Measurements from ENCODE around the gene ZHX3.

The ZHX3 gene

DNA sequence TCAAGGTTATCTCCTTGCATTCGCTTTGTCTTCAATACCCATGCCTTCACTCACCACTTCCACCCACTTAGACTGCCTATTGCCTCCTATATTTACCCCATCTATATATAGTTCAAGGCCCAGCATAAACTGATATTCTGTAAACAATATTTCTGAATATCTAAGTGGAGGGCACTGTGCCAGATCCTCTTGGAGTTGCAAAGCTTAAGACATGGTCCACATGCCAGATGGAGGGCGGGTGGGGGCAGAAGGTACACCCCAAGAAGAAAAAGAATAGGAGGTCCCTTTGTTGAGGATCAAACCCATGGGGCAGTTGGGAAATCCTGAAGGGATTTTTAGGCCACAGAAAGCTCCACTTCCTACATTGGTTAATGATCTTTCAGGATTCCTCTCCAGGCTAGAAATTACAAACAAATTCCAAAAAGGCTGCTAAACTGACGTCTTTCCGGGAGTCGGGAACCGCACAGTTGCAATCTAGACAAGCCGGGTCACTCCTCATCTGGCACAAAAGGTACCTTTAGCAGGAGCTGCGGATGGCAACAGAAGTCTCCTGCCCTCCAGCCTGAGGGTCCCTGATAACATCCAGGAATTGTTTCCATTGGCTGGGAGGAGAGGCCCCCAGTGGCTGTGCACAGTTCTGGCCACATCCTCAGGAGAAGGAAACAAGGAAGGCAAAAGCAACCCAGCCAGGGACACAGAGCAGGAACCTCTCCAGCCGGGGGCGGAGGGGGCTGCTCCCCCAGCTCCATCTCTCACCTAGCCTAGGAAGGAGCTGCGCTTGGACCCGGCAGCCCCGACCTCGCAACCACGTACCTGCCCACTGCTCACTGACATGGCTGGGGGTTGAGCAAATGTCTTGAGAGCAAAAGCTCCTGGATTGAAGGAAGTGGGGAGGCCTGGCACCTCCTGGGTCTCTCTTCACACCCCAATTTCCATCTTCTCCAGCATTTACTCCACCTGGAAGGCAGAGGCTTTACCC is 17.2 kb upstream of the ZHX3 start:
- H3K27ac Mint-ChIP-seq, result no peak overlapping the region
- no peak overlapping the region for H3K4me3 Mint-ChIP-seq
- no peaks in the 10 kb centered on the region for H3K9me3 Mint-ChIP-seq
- H3K4me1 Mint-ChIP-seq (ENCODE audit: low read depth in 2 of 2), result peaks cover 5 to 6% of the 10 kb centered on the region in 2 donors
- ATAC-seq (replicated peaks), result no peak
- no peak for DNase-seq
- H3K36me3 Mint-ChIP-seq (ENCODE audit: insufficient read depth), result peaks cover 2% of the 10 kb centered on the region
- H3K27me3 Mint-ChIP-seq, result peaks cover 5 to 28% of the 10 kb centered on the region in 2 donors

- ATAC-seq (replicated peaks), result no peak
Observed at GRCh38 chr20:41334036-41334435, 16.5 kb upstream of the ZHX3 start.

GRCh38 chr20:41331731-41332130 is 14.2 kb upstream of the ZHX3 start:
- Mint-ChIP-seq H3K9me3 (no peaks in the 10 kb centered on the region), H3K4me1 (ENCODE audit: low read depth in 2 of 2) (peaks cover 8 to 9% of the 10 kb centered on the region in 2 donors), H3K27ac (no peak overlapping the region), H3K4me3 (no peak overlapping the region), H3K36me3 (ENCODE audit: insufficient read depth) (no peaks in the 10 kb centered on the region), H3K27me3 (peaks cover 0 to 17% of the 10 kb centered on the region in 2 donors)
- DNase-seq (no peak), ATAC-seq (replicated peaks) (no peak)

More at GRCh38 chr20:41334036-41334435, 16.5 kb upstream of the ZHX3 start:
- peaks cover 8 to 9% of the 10 kb centered on the region in 2 donors for H3K4me1 Mint-ChIP-seq (ENCODE audit: low read depth in 2 of 2)
- no peak overlapping the region for H3K27ac Mint-ChIP-seq
- no peaks in the 10 kb centered on the region for H3K36me3 Mint-ChIP-seq (ENCODE audit: insufficient read depth)
- no peaks in the 10 kb centered on the region for H3K9me3 Mint-ChIP-seq
- DNase-seq, result no peak
- H3K4me3 Mint-ChIP-seq, result no peak overlapping the region
- H3K27me3 Mint-ChIP-seq, result peaks cover 0 to 21% of the 10 kb centered on the region in 2 donors

DNA sequence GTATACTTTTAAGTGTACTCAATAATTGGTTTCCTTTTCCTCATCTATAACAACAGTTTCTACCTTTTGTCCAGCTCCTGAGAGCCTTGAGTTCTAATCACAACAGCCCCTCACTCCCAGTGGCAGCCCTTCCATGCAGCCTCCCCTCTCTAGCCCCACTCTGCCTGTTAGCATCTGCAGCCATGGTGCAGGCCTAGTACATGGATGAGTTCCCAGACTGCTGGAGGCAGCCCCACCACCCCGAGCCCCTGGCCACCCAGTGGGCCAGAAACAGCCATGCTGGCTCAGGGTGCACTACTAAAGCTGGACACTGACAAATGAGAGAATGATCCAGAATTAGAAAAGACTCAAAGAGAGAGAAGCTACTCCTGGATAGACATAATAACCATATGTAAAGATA is 13.4 kb upstream of the ZHX3 start:
- peaks cover 8 to 9% of the 10 kb centered on the region in 2 donors for H3K4me1 Mint-ChIP-seq (ENCODE audit: low read depth in 2 of 2)
- ATAC-seq (replicated peaks) (no peak), DNase-seq (no peak)
- H3K9me3 Mint-ChIP-seq, result no peaks in the 10 kb centered on the region
- H3K36me3 Mint-ChIP-seq (ENCODE audit: insufficient read depth), result no peaks in the 10 kb centered on the region
- H3K27me3 Mint-ChIP-seq, result peaks cover 0 to 14% of the 10 kb centered on the region in 2 donors
- no peak overlapping the region for H3K4me3 Mint-ChIP-seq
- H3K27ac Mint-ChIP-seq, result no peak overlapping the region

- Mint-ChIP-seq H3K4me3 (no peak overlapping the region), H3K27ac (no peak overlapping the region), H3K9me3 (no peaks in the 10 kb centered on the region), H3K4me1 (ENCODE audit: low read depth in 2 of 2) (peaks cover 8 to 9% of the 10 kb centered on the region in 2 donors), H3K27me3 (peaks cover 0 to 9% of the 10 kb centered on the region in 2 donors), H3K36me3 (ENCODE audit: insufficient read depth) (no peaks in the 10 kb centered on the region)
- DNase-seq (no peak), ATAC-seq (replicated peaks) (no peak)
Observed at GRCh38 chr20:41330343-41330720, 12.8 kb upstream of the ZHX3 start.

DNA sequence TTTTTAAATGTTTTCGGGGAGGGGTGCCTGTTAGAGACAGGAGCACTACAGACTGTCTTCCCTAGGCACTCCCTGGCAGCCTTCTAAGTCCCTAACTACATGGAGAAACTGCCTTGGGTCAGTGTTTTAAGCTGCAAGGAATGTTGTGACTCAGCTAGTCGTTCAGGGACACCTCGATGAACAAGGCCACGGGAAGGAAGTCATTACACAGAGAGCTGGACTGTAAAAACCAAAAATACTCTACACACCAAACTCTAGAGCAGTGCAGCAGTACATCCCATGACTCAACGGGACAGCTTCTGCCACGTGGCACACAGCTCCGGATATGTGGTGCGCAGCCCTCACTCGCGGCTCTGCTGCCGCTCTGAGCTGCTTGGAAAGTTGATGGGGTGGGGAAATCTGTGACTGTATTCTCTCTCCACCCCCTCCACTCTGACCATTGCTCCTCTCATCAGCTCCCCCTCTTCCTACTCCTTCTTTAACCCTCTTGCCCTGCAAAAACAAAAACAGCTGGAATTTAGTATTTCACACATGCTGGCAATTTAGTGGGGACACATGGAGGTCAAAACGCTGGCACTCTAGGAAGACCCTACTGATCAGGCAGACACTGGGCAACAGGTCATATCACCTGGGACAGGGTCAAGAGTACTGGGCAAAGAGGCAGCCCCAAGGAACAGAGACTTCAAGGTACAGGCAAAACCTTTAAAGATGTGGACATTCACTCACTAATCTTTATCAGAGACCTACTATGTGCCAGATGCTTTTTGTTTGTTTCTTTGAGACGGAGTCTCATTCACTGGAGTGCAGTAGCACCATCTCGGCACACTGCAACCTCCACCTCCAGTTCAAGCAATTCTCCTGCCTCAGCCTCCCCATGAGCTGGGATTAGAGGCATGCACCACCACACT is 12.2 kb upstream of the ZHX3 start:
- Mint-ChIP-seq H3K27me3 (peaks cover 0 to 2% of the 10 kb centered on the region in 2 donors), H3K36me3 (ENCODE audit: insufficient read depth) (no peaks in the 10 kb centered on the region), H3K4me1 (ENCODE audit: low read depth in 2 of 2) (peaks cover 8 to 9% of the 10 kb centered on the region in 2 donors), H3K4me3 (no peak overlapping the region), H3K9me3 (no peaks in the 10 kb centered on the region), H3K27ac (no peak overlapping the region)
- DNase-seq, result peak; percentile 21 to 32 (median 23)
- ATAC-seq (replicated peaks), result peak; percentile 100

GRCh38 chr20:41327178-41327577 is 9.6 kb upstream of the ZHX3 start:
- H3K9me3 Mint-ChIP-seq, result no peaks in the 10 kb centered on the region
- DNase-seq, result no peak
- no peak overlapping the region for H3K27ac Mint-ChIP-seq
- H3K27me3 Mint-ChIP-seq, result no peaks in the 10 kb centered on the region
- H3K4me1 Mint-ChIP-seq (ENCODE audit: low read depth in 2 of 2), result peaks cover 8 to 9% of the 10 kb centered on the region in 2 donors
- no peak for ATAC-seq (replicated peaks)
- H3K36me3 Mint-ChIP-seq (ENCODE audit: insufficient read depth), result no peaks in the 10 kb centered on the region
- no peak overlapping the region for H3K4me3 Mint-ChIP-seq

- no peaks in the 10 kb centered on the region for H3K27me3 Mint-ChIP-seq
- ATAC-seq (replicated peaks), result no peak
- peaks cover 6% of the 10 kb centered on the region for H3K36me3 Mint-ChIP-seq (ENCODE audit: insufficient read depth)
- peaks cover 9% of the 10 kb centered on the region in 2 donors for H3K4me1 Mint-ChIP-seq (ENCODE audit: low read depth in 2 of 2)
- DNase-seq, result no peak
- H3K4me3 Mint-ChIP-seq, result no peak overlapping the region
- no peaks in the 10 kb centered on the region for H3K9me3 Mint-ChIP-seq
- no peak overlapping the region for H3K27ac Mint-ChIP-seq
Observed at GRCh38 chr20:41320976-41321375, 3.4 kb upstream of the ZHX3 start.

- Mint-ChIP-seq H3K27me3 (no peaks in the 10 kb centered on the region), H3K36me3 (ENCODE audit: insufficient read depth) (peaks cover 6% of the 10 kb centered on the region), H3K4me3 (no peak overlapping the region), H3K27ac (no peak overlapping the region), H3K4me1 (ENCODE audit: low read depth in 2 of 2) (peaks cover 9% of the 10 kb centered on the region in 2 donors), H3K9me3 (no peaks in the 10 kb centered on the region)
- DNase-seq (no peak), ATAC-seq (replicated peaks) (no peak)
Observed at GRCh38 chr20:41320441-41320840, 2.9 kb upstream of the ZHX3 start.

DNA sequence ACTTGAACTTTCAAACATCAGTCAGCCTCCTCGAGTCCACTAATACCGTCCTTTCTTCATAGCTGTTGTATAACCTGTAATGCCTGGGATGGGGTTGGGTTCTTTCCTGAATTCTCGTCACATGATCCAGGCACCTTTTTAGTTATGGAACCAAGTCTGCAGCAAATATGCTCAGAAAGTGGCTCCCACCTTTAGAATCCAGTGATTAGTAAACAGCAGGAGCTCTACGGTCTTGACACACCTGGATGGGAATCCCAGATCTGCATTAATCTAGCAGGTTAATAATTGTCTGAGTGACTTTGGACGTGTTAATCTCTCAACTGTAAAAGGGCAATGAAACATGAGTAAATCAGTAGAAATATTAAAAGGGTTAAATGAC is 729 bp upstream of the ZHX3 start:
- H3K4me1 Mint-ChIP-seq (ENCODE audit: low read depth in 2 of 2), result peaks cover 9% of the 10 kb centered on the region in 2 donors
- ATAC-seq (replicated peaks) (no peak), DNase-seq (no peak)
- peak overlapping the region; percentile 60 for H3K4me3 Mint-ChIP-seq
- no peaks in the 10 kb centered on the region for H3K27me3 Mint-ChIP-seq
- peak overlapping the region; percentile 32 to 88 for H3K27ac Mint-ChIP-seq
- H3K9me3 Mint-ChIP-seq, result no peaks in the 10 kb centered on the region
- H3K36me3 Mint-ChIP-seq (ENCODE audit: insufficient read depth), result peaks cover 6% of the 10 kb centered on the region

DNA sequence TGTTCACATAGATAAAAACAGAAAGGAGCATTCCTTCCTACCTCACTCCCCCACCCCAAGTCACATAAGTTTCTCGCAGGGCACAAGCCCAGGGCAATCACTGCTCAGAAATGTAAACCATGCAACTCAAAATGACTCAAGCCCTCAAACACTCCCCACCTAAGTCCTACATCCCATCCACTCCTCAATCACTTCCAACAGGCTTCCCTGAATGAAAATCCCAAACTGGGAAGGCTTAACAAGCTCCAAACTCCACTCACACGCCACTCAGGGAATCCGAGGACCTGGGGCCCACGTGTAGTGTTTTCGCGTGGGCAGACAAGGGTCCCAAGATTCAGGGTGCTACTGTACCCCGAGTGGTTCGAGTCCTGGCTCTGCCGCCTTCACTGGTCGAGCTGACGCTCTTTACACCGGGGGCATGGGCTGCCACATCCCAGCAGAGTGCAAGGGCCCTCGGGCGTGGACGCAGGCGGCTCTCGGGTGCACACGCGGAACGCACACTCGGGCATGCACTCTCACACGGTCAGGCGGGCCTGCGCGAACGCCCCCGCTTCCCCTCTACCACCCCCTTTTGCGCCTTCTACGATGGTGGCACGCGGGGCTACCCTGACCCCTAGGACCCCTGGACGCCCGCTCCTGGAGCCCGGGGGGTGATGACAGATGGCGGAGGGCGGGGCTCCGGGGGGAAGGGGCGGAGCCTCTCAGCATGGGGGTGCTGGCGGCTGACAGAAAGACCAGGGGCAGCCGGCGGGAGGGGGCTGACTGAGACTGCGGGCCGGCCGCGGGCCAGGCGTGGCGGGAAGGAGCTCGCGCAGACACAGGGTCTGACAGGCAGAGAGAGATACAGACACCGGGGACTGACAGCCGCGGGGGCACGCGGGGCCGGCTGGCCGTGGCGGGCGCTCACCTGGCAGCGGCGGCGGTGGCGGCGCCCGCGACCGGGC is 657 bp downstream of the ZHX3 start:
- no peaks in the 10 kb centered on the region for H3K27me3 Mint-ChIP-seq
- DNase-seq (peak; percentile 39 to 57 (median 43)), ATAC-seq (replicated peaks) (peak; percentile 50)
- H3K9me3 Mint-ChIP-seq, result no peaks in the 10 kb centered on the region
- peaks cover 6% of the 10 kb centered on the region for H3K36me3 Mint-ChIP-seq (ENCODE audit: insufficient read depth)
- peaks cover 9% of the 10 kb centered on the region in 2 donors for H3K4me1 Mint-ChIP-seq (ENCODE audit: low read depth in 2 of 2)
- H3K4me3 Mint-ChIP-seq, result peak overlapping the region; percentile 89 to 91
- H3K27ac Mint-ChIP-seq, result peak overlapping the region; percentile 81 to 85

DNA sequence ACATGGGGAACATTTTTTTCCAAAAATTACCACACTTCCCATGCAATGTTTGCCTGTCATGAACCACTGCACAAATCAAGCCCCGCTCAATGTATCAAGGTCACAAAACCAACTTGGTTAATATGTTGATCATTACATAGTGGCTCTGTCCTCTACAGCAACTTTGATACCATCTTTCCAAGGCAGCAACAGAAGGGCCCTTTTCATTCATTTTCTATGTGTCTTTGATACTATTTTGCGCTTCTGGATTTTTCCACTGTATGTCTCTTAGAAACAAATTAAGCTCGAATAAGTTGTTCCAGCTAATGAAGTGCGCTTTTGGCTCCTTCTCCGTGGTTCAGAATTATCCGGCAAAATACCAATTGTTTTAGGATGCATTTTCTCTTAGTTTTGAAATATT is 1.5 kb downstream of the ZHX3 start:
- peak overlapping the region in 1 of 2 donors; percentile 81 for H3K27ac Mint-ChIP-seq
- H3K36me3 Mint-ChIP-seq (ENCODE audit: insufficient read depth), result peaks cover 6% of the 10 kb centered on the region
- peaks cover 9% of the 10 kb centered on the region in 2 donors for H3K4me1 Mint-ChIP-seq (ENCODE audit: low read depth in 2 of 2)
- H3K27me3 Mint-ChIP-seq, result no peaks in the 10 kb centered on the region
- DNase-seq, result no peak
- H3K4me3 Mint-ChIP-seq, result peak overlapping the region; percentile 89 to 91
- H3K9me3 Mint-ChIP-seq, result no peaks in the 10 kb centered on the region
- ATAC-seq (replicated peaks), result no peak

Measured in effector memory CD8-positive, alpha-beta T cell (primary cell).